ENCODE results near the gene GNAL. TPM values are rescaled to one million over a fixed set of nuclear protein-coding genes. Genes with fewer than 3 reads are reported as not detected.
A peak's percentile ranks its signal among the peaks of the same experiment; 100 is the strongest.

GNAL gene
- total and polyA plus RNA-seq, 5 donors: 3.5 to 9.4 (median 7.8) TPM

- no peaks in the 10 kb centered on the region for H3K4me1 ChIP-seq (ENCODE audit: control insufficient read depth, insufficient read depth, low read length)
- 56% methylated on average over 7 of the region's 7 CpGs for WGBS
- ATAC-seq: peak in 1 of 2 donors; percentile 24
Observed at GRCh38 chr18:11760498-11761167, 71.6 kb downstream of the GNAL start.

GRCh38 chr18:11761553-11761952 lies 72.5 kb downstream of the GNAL start:
- Histone ChIP-seq H3K4me3 (ENCODE audit: low read length) (no peak overlapping the region), H3K9me3 (ENCODE audit: control insufficient read depth, low read length) (no peaks in the 10 kb centered on the region), H3K27ac (ENCODE audit: low read length) (no peak overlapping the region), H3K27me3 (ENCODE audit: control insufficient read depth, insufficient read depth) (no peaks in the 10 kb centered on the region), H3K4me1 (ENCODE audit: control insufficient read depth, insufficient read depth, low read length) (no peaks in the 10 kb centered on the region)
- intact Hi-C loops (cut with DNase I): no loop called here
- DNase-seq (no peak), ATAC-seq (no peak)
- WGBS: 83% methylated on average over 2 of the region's 2 CpGs

More at GRCh38 chr18:11760498-11761167, 71.6 kb downstream of the GNAL start:
- DNase-seq: no peak
- intact Hi-C loops (cut with DNase I): no loop called here
- H3K27ac ChIP-seq (ENCODE audit: low read length): no peak overlapping the region
- no peak overlapping the region for H3K4me3 ChIP-seq (ENCODE audit: low read length)
- H3K9me3 ChIP-seq (ENCODE audit: control insufficient read depth, low read length): no peaks in the 10 kb centered on the region
- H3K27me3 ChIP-seq (ENCODE audit: control insufficient read depth, insufficient read depth): no peaks in the 10 kb centered on the region

- intact Hi-C loops (cut with DNase I): no loop called here
- no peak overlapping the region for H3K4me3 ChIP-seq (ENCODE audit: low read length)
- H3K4me1 ChIP-seq (ENCODE audit: control insufficient read depth, insufficient read depth, low read length): no peaks in the 10 kb centered on the region
- H3K27ac ChIP-seq (ENCODE audit: low read length): no peak overlapping the region
- no peaks in the 10 kb centered on the region for H3K27me3 ChIP-seq (ENCODE audit: control insufficient read depth, insufficient read depth)
- ATAC-seq: no peak
- DNase-seq: no peak
- no peaks in the 10 kb centered on the region for H3K9me3 ChIP-seq (ENCODE audit: control insufficient read depth, low read length)
- 80% methylated on average over 7 of the region's 7 CpGs for WGBS
Observed at GRCh38 chr18:11762429-11762828, 73.4 kb downstream of the GNAL start.

- no peak for ATAC-seq
- H3K27me3 ChIP-seq (ENCODE audit: control insufficient read depth, insufficient read depth): no peaks in the 10 kb centered on the region
- no peaks in the 10 kb centered on the region for H3K9me3 ChIP-seq (ENCODE audit: control insufficient read depth, low read length)
- no peak overlapping the region for H3K4me3 ChIP-seq (ENCODE audit: low read length)
- no peak for DNase-seq
- intact Hi-C loops (cut with DNase I): no loop called here
- WGBS: 96% methylated on average over 6 of the region's 6 CpGs
- no peak overlapping the region for H3K27ac ChIP-seq (ENCODE audit: low read length)
- no peaks in the 10 kb centered on the region for H3K4me1 ChIP-seq (ENCODE audit: control insufficient read depth, insufficient read depth, low read length)
Observed at GRCh38 chr18:11767329-11767728, 78.3 kb downstream of the GNAL start.

- H3K27ac ChIP-seq (ENCODE audit: low read length): no peak overlapping the region
- 68% methylated on average over 4 of the region's 4 CpGs for WGBS
- no peak for ATAC-seq
- H3K9me3 ChIP-seq (ENCODE audit: control insufficient read depth, low read length): no peaks in the 10 kb centered on the region
- no peak overlapping the region for H3K4me3 ChIP-seq (ENCODE audit: low read length)
- intact Hi-C loops (cut with DNase I): no loop called here
- DNase-seq: no peak
- no peaks in the 10 kb centered on the region for H3K27me3 ChIP-seq (ENCODE audit: control insufficient read depth, insufficient read depth)
- no peaks in the 10 kb centered on the region for H3K4me1 ChIP-seq (ENCODE audit: control insufficient read depth, insufficient read depth, low read length)
Observed at GRCh38 chr18:11767935-11768334, 78.9 kb downstream of the GNAL start.

GRCh38 chr18:11775436-11776174 lies 86.5 kb downstream of the GNAL start:
- no peaks in the 10 kb centered on the region for H3K9me3 ChIP-seq (ENCODE audit: control insufficient read depth, low read length)
- no peaks in the 10 kb centered on the region for H3K27me3 ChIP-seq (ENCODE audit: control insufficient read depth, insufficient read depth)
- DNase-seq (no peak), ATAC-seq (no peak)
- WGBS: 88% methylated on average over 16 of the region's 16 CpGs
- intact Hi-C loops (cut with DNase I): no loop called here
- no peak overlapping the region for H3K27ac ChIP-seq (ENCODE audit: low read length)
- H3K4me3 ChIP-seq (ENCODE audit: low read length): no peak overlapping the region
- no peaks in the 10 kb centered on the region for H3K4me1 ChIP-seq (ENCODE audit: control insufficient read depth, insufficient read depth, low read length)

GRCh38 chr18:11780042-11780441 lies 91.0 kb downstream of the GNAL start:
- Histone ChIP-seq H3K4me3 (ENCODE audit: low read length) (no peak overlapping the region), H3K27ac (ENCODE audit: low read length) (no peak overlapping the region), H3K9me3 (ENCODE audit: control insufficient read depth, low read length) (no peaks in the 10 kb centered on the region), H3K4me1 (ENCODE audit: control insufficient read depth, insufficient read depth, low read length) (no peaks in the 10 kb centered on the region), H3K27me3 (ENCODE audit: control insufficient read depth, insufficient read depth) (no peaks in the 10 kb centered on the region)
- ATAC-seq (no peak), DNase-seq (no peak)
- intact Hi-C loops (cut with DNase I): no loop called here
- WGBS: 72% methylated on average over 5 of the region's 5 CpGs

GRCh38 chr18:11783716-11784331 lies 94.8 kb downstream of the GNAL start:
- WGBS: 91% methylated on average over 7 of the region's 7 CpGs
- H3K27ac ChIP-seq (ENCODE audit: low read length): no peak overlapping the region
- DNase-seq (no peak), ATAC-seq (no peak)
- no peaks in the 10 kb centered on the region for H3K9me3 ChIP-seq (ENCODE audit: control insufficient read depth, low read length)
- H3K4me3 ChIP-seq (ENCODE audit: low read length): no peak overlapping the region
- no peaks in the 10 kb centered on the region for H3K27me3 ChIP-seq (ENCODE audit: control insufficient read depth, insufficient read depth)
- no peaks in the 10 kb centered on the region for H3K4me1 ChIP-seq (ENCODE audit: control insufficient read depth, insufficient read depth, low read length)
- intact Hi-C loops (cut with DNase I): no loop called here

GRCh38 chr18:11784674-11785304 lies 95.7 kb downstream of the GNAL start:
- ATAC-seq: no peak
- intact Hi-C loops (cut with DNase I): no loop called here
- WGBS: 91% methylated on average over 6 of the region's 6 CpGs

GRCh38 chr18:11785444-11786055 lies 96.5 kb downstream of the GNAL start:
- no peak for DNase-seq
- intact Hi-C loops (cut with DNase I): no loop called here
- no peak for ATAC-seq
- Histone ChIP-seq H3K9me3 (ENCODE audit: control insufficient read depth, low read length) (no peaks in the 10 kb centered on the region), H3K27me3 (ENCODE audit: control insufficient read depth, insufficient read depth) (no peaks in the 10 kb centered on the region), H3K27ac (ENCODE audit: low read length) (no peak overlapping the region), H3K4me3 (ENCODE audit: low read length) (no peak overlapping the region), H3K4me1 (ENCODE audit: control insufficient read depth, insufficient read depth, low read length) (no peaks in the 10 kb centered on the region)
- WGBS: 18% methylated on average over 9 of the region's 9 CpGs

More at GRCh38 chr18:11784674-11785304, 95.7 kb downstream of the GNAL start:
- no peaks in the 10 kb centered on the region for H3K9me3 ChIP-seq (ENCODE audit: control insufficient read depth, low read length)
- H3K4me1 ChIP-seq (ENCODE audit: control insufficient read depth, insufficient read depth, low read length): no peaks in the 10 kb centered on the region
- no peak overlapping the region for H3K4me3 ChIP-seq (ENCODE audit: low read length)
- H3K27me3 ChIP-seq (ENCODE audit: control insufficient read depth, insufficient read depth): no peaks in the 10 kb centered on the region
- H3K27ac ChIP-seq (ENCODE audit: low read length): no peak overlapping the region
- no peak for DNase-seq

Measured in right cardiac atrium (tissue), 5 donors.